Thyroid gland (tissue), 4 donors: ENCODE data around the gene C12orf42. TPM values are rescaled to one million over a fixed set of nuclear protein-coding genes. Genes with fewer than 3 reads are reported as not detected.

ENCODE experiments used
- DNase-seq, 2 donors: peaks; one replicate each; pipeline ENCODE4 v3.0.0-alpha.2; 2019
- H3K27ac ChIP-seq, 3 donors: fragments of 200-600 bp; sonication (generic); 1 replicate in 2 of 3; 2 replicates in 1 of 3; pipeline ENCODE4 v1.5.1; 2016 to 2019; ENCODE audit warnings: mild to moderate bottlenecking in 1 of 3, moderate library complexity in 1 of 3
- H3K27me3 ChIP-seq: fragments of 200-600 bp; sonication (generic); one replicate; pipeline ENCODE4 v1.5.1; 2019
- H3K36me3 ChIP-seq, 2 donors: fragments of 200-600 bp; sonication (generic); one replicate each; pipeline ENCODE4 v1.5.1; 2016 to 2019
- H3K4me1 ChIP-seq, 2 donors: fragments of 200-600 bp; sonication (generic); one replicate each; pipeline ENCODE4 v1.5.1; 2017 to 2019
- H3K4me3 ChIP-seq, 3 donors: fragments of 200-600 bp; sonication (generic); replicated peaks in 1 of 3; 1 replicate in 2 of 3; 2 replicates in 1 of 3; pipeline ENCODE4 v1.5.1; 2016; ENCODE audit warnings: mild to moderate bottlenecking in 1 of 3
- H3K9me3 ChIP-seq: fragments of 200-600 bp; sonication (generic); one replicate; pipeline ENCODE4 v1.5.1; 2017
- CTCF ChIP-seq, 6 experiments: fragments of 200-600 bp in 3 of 6; fragments of 450-650 bp in 3 of 6; sonication (generic) in 3 of 6; IDR thresholded peaks; one replicate each; pipeline ENCODE4 v1.5.1; 2016 to 2019; ENCODE audit warnings: antibody characterized with exemption in 6 of 6, mild to moderate bottlenecking in 2 of 6, inconsistent platforms in 1 of 6, moderate library complexity in 1 of 6
- POLR2A ChIP-seq, 2 donors: fragments of 450-650 bp; IDR thresholded peaks; one replicate each; pipeline ENCODE4 v1.6.1; 2017; ENCODE audit warnings: antibody characterized with exemption in 2 of 2, mild to moderate bottlenecking in 2 of 2, moderate library complexity in 1 of 2
- WGBS, 2 donors: methylation state at CpG; one replicate each; pipeline ENCODE4 v1.1.5; 2017; 5-methylcytosine and 5-hydroxymethylcytosine counted together
- intact Hi-C: fragments of 100-400 bp; cut with DNase I; formaldehyde crosslinking; loops from one replicate; pipeline ENCODE4 v1.15.1; 2023
- total RNA-seq, 4 donors: library from RNA; depleted of rRNA; stranded (reverse); fragments of >200 nt; gene quantifications; one replicate each; pipeline ENCODE4 v1.2.3, GENCODE V29; 2016

The C12orf42 gene
- total RNA-seq, 4 donors from 2014 or later: not detected

- Histone ChIP-seq H3K27ac (no peak overlapping the region), H3K4me3 (no peak overlapping the region), H3K27me3 (no peaks in the 10 kb centered on the region), H3K36me3 (no peaks in the 10 kb centered on the region), H3K9me3 (no peaks in the 10 kb centered on the region), H3K4me1 (no peaks in the 10 kb centered on the region)
- intact Hi-C loops: no loop called here
- no peak for DNase-seq
- 75 to 86% methylated on average over 9 of the region's 9 CpGs for WGBS, 2 donors
- TF ChIP-seq CTCF (IDR thresholded peaks at IDR 0.05) (no peak), POLR2A (IDR thresholded peaks at IDR 0.05) (no peak)
Measured at GRCh38 chr12:103505371-103506236, 9.8 kb upstream of the C12orf42 start.

GRCh38 chr12:103504606-103505005 is 8.8 kb upstream of the C12orf42 start:
- Histone ChIP-seq H3K27me3 (no peaks in the 10 kb centered on the region), H3K27ac (no peak overlapping the region), H3K4me1 (no peaks in the 10 kb centered on the region), H3K9me3 (no peaks in the 10 kb centered on the region), H3K4me3 (no peak overlapping the region), H3K36me3 (no peaks in the 10 kb centered on the region)
- DNase-seq: no peak
- WGBS, 2 donors: 77 to 90% methylated on average over 6 to 7 of the region's 7 CpGs
- no peak for TF ChIP-seq CTCF (IDR thresholded peaks at IDR 0.05)
- TF ChIP-seq POLR2A (IDR thresholded peaks at IDR 0.05): no peak
- intact Hi-C loops: no loop called here

GRCh38 chr12:103503546-103504480 is 8.0 kb upstream of the C12orf42 start:
- intact Hi-C loops: no loop called here
- peak in 1 of 2 donors; percentile 7 for DNase-seq
- H3K27ac ChIP-seq: no peak overlapping the region
- no peaks in the 10 kb centered on the region for H3K4me1 ChIP-seq
- H3K4me3 ChIP-seq: no peak overlapping the region
- TF ChIP-seq CTCF (IDR thresholded peaks at IDR 0.05): no peak
- TF ChIP-seq POLR2A (IDR thresholded peaks at IDR 0.05): no peak
- WGBS, 2 donors: 82 to 83% methylated on average over 11 to 13 of the region's 14 CpGs
- H3K27me3 ChIP-seq: no peaks in the 10 kb centered on the region
- H3K36me3 ChIP-seq: no peaks in the 10 kb centered on the region
- H3K9me3 ChIP-seq: no peaks in the 10 kb centered on the region

- H3K4me1 ChIP-seq: no peaks in the 10 kb centered on the region
- no peak for DNase-seq
- no peaks in the 10 kb centered on the region for H3K27me3 ChIP-seq
- H3K4me3 ChIP-seq: no peak overlapping the region
- H3K9me3 ChIP-seq: no peaks in the 10 kb centered on the region
- WGBS, 2 donors: 92 to 96% methylated on average over 5 of the region's 5 CpGs
- H3K36me3 ChIP-seq: no peaks in the 10 kb centered on the region
- intact Hi-C loops: no loop called here
- TF ChIP-seq POLR2A (IDR thresholded peaks at IDR 0.05) (no peak), CTCF (IDR thresholded peaks at IDR 0.05) (no peak)
- no peak overlapping the region for H3K27ac ChIP-seq
Measured at GRCh38 chr12:103501447-103501846, 5.7 kb upstream of the C12orf42 start.
